SK-N-MC (cell line): ENCODE data around the gene HIPK4.

Experiments used
- DNase-seq: peaks from one replicate; pipeline ENCODE4 v3.0.0-alpha.2; 2011; ENCODE audit warnings: low read depth, low spot score
- H3K27ac ChIP-seq: fragments of 200-600 bp; sonication (generic); 2 replicates; pipeline ENCODE4 v1.5.1; 2016; ENCODE audit warnings: mixed run types
- H3K36me3 ChIP-seq: fragments of 200-600 bp; sonication (generic); 2 replicates; pipeline ENCODE4 v1.6.1; 2017; ENCODE audit warnings: antibody characterized with exemption, low read length, mixed read lengths; ENCODE audit not compliant: insufficient read depth
- H3K4me3 ChIP-seq: fragments of 200-600 bp; sonication (generic); 2 replicates; pipeline ENCODE4 v1.5.1; 2016
- H3K9ac ChIP-seq: fragments of 200-600 bp; sonication (generic); 2 replicates; pipeline ENCODE4 v1.8.0; 2017; ENCODE audit warnings: mixed run types, mixed read lengths; ENCODE audit not compliant: insufficient read length
- H3K9me3 ChIP-seq: fragments of 200-600 bp; sonication (generic); 2 replicates; pipeline ENCODE4 v1.6.1; 2017; ENCODE audit warnings: low read depth, mild to moderate bottlenecking, antibody characterized with exemption, low read length, moderate library complexity, mixed read lengths
- EZH2 ChIP-seq: fragments of 200-600 bp; sonication (generic); IDR thresholded peaks from one replicate; pipeline ENCODE4 v1.6.1; 2017; ENCODE audit warnings: antibody characterized with exemption
- FOXP2 ChIP-seq: optimal IDR thresholded peaks from 2 replicates; pipeline ENCODE3; 2011; ENCODE audit warnings: mild to moderate bottlenecking, moderate library complexity; ENCODE audit not compliant: insufficient read depth; ENCODE audit errors: extremely low read length, control extremely low read depth
- POLR2AphosphoS5 ChIP-seq: IDR thresholded peaks from 2 replicates; pipeline ENCODE4 v1.6.1; 2012; ENCODE audit warnings: mild to moderate bottlenecking, low read depth, low read length, borderline replicate concordance

Gene HIPK4

GRCh38 chr19:40397568-40397906, 7.6 kb upstream of the HIPK4 start:
- H3K36me3 ChIP-seq, result no peaks in the 10 kb centered on the region
- no peak overlapping the region for H3K4me3 ChIP-seq
- TF ChIP-seq EZH2 (no peak), POLR2AphosphoS5 (no peak), FOXP2 (no peak)
- H3K9ac ChIP-seq, result no peak overlapping the region
- no peak for DNase-seq
- H3K27ac ChIP-seq, result no peak overlapping the region
- no peaks in the 10 kb centered on the region for H3K9me3 ChIP-seq

GRCh38 chr19:40396886-40397567, 7.0 kb upstream of the HIPK4 start:
- no peak for TF ChIP-seq FOXP2
- TF ChIP-seq EZH2, result no peak
- H3K4me3 ChIP-seq, result no peak overlapping the region
- H3K9me3 ChIP-seq, result no peaks in the 10 kb centered on the region
- H3K27ac ChIP-seq, result no peak overlapping the region
- H3K9ac ChIP-seq, result no peak overlapping the region
- DNase-seq, result no peak
- no peaks in the 10 kb centered on the region for H3K36me3 ChIP-seq

- TF ChIP-seq POLR2AphosphoS5, result no peak
- no peak for TF ChIP-seq FOXP2
- TF ChIP-seq EZH2, result no peak
- Histone ChIP-seq H3K9me3 (no peaks in the 10 kb centered on the region), H3K4me3 (no peak overlapping the region), H3K27ac (no peak overlapping the region), H3K36me3 (no peaks in the 10 kb centered on the region), H3K9ac (no peak overlapping the region)
- DNase-seq, result no peak
Observed at GRCh38 chr19:40395956-40396355, 6.0 kb upstream of the HIPK4 start.

- DNase-seq, result no peak
- no peak overlapping the region for H3K9ac ChIP-seq
- H3K36me3 ChIP-seq, result no peaks in the 10 kb centered on the region
- H3K4me3 ChIP-seq, result no peak overlapping the region
- no peak for TF ChIP-seq FOXP2
- no peaks in the 10 kb centered on the region for H3K9me3 ChIP-seq
- no peak overlapping the region for H3K27ac ChIP-seq
Observed at GRCh38 chr19:40394816-40395210, 4.8 kb upstream of the HIPK4 start.

- H3K4me3 ChIP-seq, result no peak overlapping the region
- DNase-seq, result no peak
- H3K9ac ChIP-seq, result no peak overlapping the region
- TF ChIP-seq EZH2 (no peak), FOXP2 (no peak), POLR2AphosphoS5 (no peak)
- H3K36me3 ChIP-seq, result no peaks in the 10 kb centered on the region
- no peaks in the 10 kb centered on the region for H3K9me3 ChIP-seq
- no peak overlapping the region for H3K27ac ChIP-seq
Observed at GRCh38 chr19:40393894-40394815, 4.2 kb upstream of the HIPK4 start.

- H3K9me3 ChIP-seq, result no peaks in the 10 kb centered on the region
- H3K9ac ChIP-seq, result no peak overlapping the region
- no peak overlapping the region for H3K27ac ChIP-seq
- TF ChIP-seq FOXP2, result no peak
- no peaks in the 10 kb centered on the region for H3K36me3 ChIP-seq
- no peak for DNase-seq
- H3K4me3 ChIP-seq, result no peak overlapping the region
Observed at GRCh38 chr19:40392894-40393517, 3.0 kb upstream of the HIPK4 start.

GRCh38 chr19:40392123-40392522, 2.1 kb upstream of the HIPK4 start:
- TF ChIP-seq POLR2AphosphoS5 (no peak), EZH2 (no peak), FOXP2 (no peak)
- Histone ChIP-seq H3K27ac (no peak overlapping the region), H3K9ac (no peak overlapping the region)

GRCh38 chr19:40389404-40390083, 437 bp downstream of the HIPK4 start:
- Histone ChIP-seq H3K27ac (no peak overlapping the region), H3K36me3 (no peaks in the 10 kb centered on the region), H3K4me3 (no peak overlapping the region), H3K9ac (no peak overlapping the region), H3K9me3 (no peaks in the 10 kb centered on the region)
- TF ChIP-seq POLR2AphosphoS5 (no peak), EZH2 (no peak), FOXP2 (no peak)
- DNase-seq, result no peak

More at GRCh38 chr19:40392123-40392522, 2.1 kb upstream of the HIPK4 start:
- Histone ChIP-seq H3K9me3 (no peaks in the 10 kb centered on the region), H3K4me3 (no peak overlapping the region), H3K36me3 (no peaks in the 10 kb centered on the region)
- no peak for DNase-seq

- TF ChIP-seq FOXP2, result no peak
- TF ChIP-seq POLR2AphosphoS5, result no peak
- no peak for TF ChIP-seq EZH2
- H3K4me3 ChIP-seq, result no peak overlapping the region
- no peaks in the 10 kb centered on the region for H3K9me3 ChIP-seq
- DNase-seq, result no peak
- no peak overlapping the region for H3K9ac ChIP-seq
- H3K36me3 ChIP-seq, result no peaks in the 10 kb centered on the region
- H3K27ac ChIP-seq, result no peak overlapping the region
Observed at GRCh38 chr19:40388481-40388880, 1.5 kb downstream of the HIPK4 start.
